Trophoblast cell (in vitro differentiated cells and primary cell): ENCODE data around the gene AP5Z1.
A peak's percentile ranks its signal among the peaks of the same experiment; 100 is the strongest.
"Not testable (repeated sequence)": the region's sequence is repeated elsewhere in the genome, so short reads cannot be mapped to it uniquely, and the experiment has no call there.

Source experiments
- DNase-seq, 2 donors: peaks; one replicate each; pipeline ENCODE4 v3.0.0-alpha.2; 2016
- H2AFZ ChIP-seq: 2 replicates; pipeline ENCODE4 v1.6.1; 2013; ENCODE audit warnings: low read length, moderate library complexity, mild to moderate bottlenecking; ENCODE audit not compliant: insufficient read depth, poor library complexity
- H2AK5ac ChIP-seq: 2 replicates; pipeline ENCODE4 v1.6.1; 2013; ENCODE audit warnings: mild to moderate bottlenecking, low read length
- H2BK120ac ChIP-seq: 2 replicates; pipeline ENCODE4 v1.6.1; 2013; ENCODE audit warnings: low read length, mild to moderate bottlenecking, moderate library complexity; ENCODE audit not compliant: insufficient read depth, poor library complexity
- H2BK12ac ChIP-seq: 2 replicates; pipeline ENCODE4 v1.6.1; 2013; ENCODE audit warnings: mild to moderate bottlenecking, low read length, moderate library complexity
- H2BK5ac ChIP-seq: 2 replicates; pipeline ENCODE4 v1.6.1; 2013; ENCODE audit warnings: low read length, low read depth, moderate library complexity, mild to moderate bottlenecking; ENCODE audit not compliant: poor library complexity
- H3K14ac ChIP-seq: 2 replicates; pipeline ENCODE4 v1.6.1; 2013; ENCODE audit warnings: mild to moderate bottlenecking, low read length
- H3K18ac ChIP-seq: 2 replicates; pipeline ENCODE4 v1.6.1; 2013; ENCODE audit warnings: mild to moderate bottlenecking, low read length
- H3K23ac ChIP-seq: 2 replicates; pipeline ENCODE4 v1.6.1; 2013; ENCODE audit warnings: low read length
- H3K27ac ChIP-seq: 2 replicates; pipeline ENCODE4 v1.5.1; 2013; ENCODE audit warnings: low read depth, mild to moderate bottlenecking, inconsistent platforms, low read length, moderate library complexity
- H3K27me3 ChIP-seq: 2 replicates; pipeline ENCODE4 v1.6.1; 2013; ENCODE audit warnings: inconsistent platforms, mild to moderate bottlenecking, low read length, moderate library complexity; ENCODE audit not compliant: insufficient read depth
- H3K36me3 ChIP-seq, 2 experiments: 1 replicate in 1 of 2; 2 replicates in 1 of 2; pipeline ENCODE4 v1.6.1; 2013; ENCODE audit warnings: low read length in 2 of 2, mild to moderate bottlenecking in 2 of 2, moderate library complexity in 1 of 2; ENCODE audit not compliant: insufficient read depth in 2 of 2, control insufficient read depth in 1 of 2
- H3K4ac ChIP-seq: 2 replicates; pipeline ENCODE4 v1.6.1; 2013; ENCODE audit warnings: low read depth, mild to moderate bottlenecking, low read length, moderate library complexity
- H3K4me1 ChIP-seq, 2 experiments: 1 replicate in 1 of 2; 2 replicates in 1 of 2; pipeline ENCODE4 v1.6.1; 2013; ENCODE audit warnings: low read length in 2 of 2, mild to moderate bottlenecking in 2 of 2, moderate library complexity in 1 of 2; ENCODE audit not compliant: insufficient read depth in 2 of 2, control insufficient read depth in 1 of 2
- H3K4me2 ChIP-seq: 2 replicates; pipeline ENCODE4 v1.6.1; 2013; ENCODE audit warnings: inconsistent platforms, mild to moderate bottlenecking, low read length, moderate library complexity
- H3K4me3 ChIP-seq: 2 replicates; pipeline ENCODE4 v1.5.1; 2013; ENCODE audit warnings: mild to moderate bottlenecking, low read depth, low read length, inconsistent platforms
- H3K79me1 ChIP-seq: one replicate; pipeline ENCODE4 v1.6.1; 2013; ENCODE audit warnings: low read length
- H3K79me2 ChIP-seq: 2 replicates; pipeline ENCODE4 v1.6.1; 2013; ENCODE audit warnings: low read length, mild to moderate bottlenecking; ENCODE audit not compliant: control insufficient read depth, insufficient read depth, poor library complexity
- H3K9ac ChIP-seq: 2 replicates; pipeline ENCODE4 v1.6.1; 2013; ENCODE audit warnings: mild to moderate bottlenecking, low read length
- H3K9me3 ChIP-seq: 2 replicates; pipeline ENCODE4 v1.6.1; 2013; ENCODE audit warnings: low read depth, mild to moderate bottlenecking, control low read depth, inconsistent platforms, low read length; ENCODE audit not compliant: insufficient read depth
- H4K12ac ChIP-seq: 2 replicates; pipeline ENCODE4 v1.6.1; 2013; ENCODE audit warnings: low read depth, mild to moderate bottlenecking, low read length, moderate library complexity
- H4K8ac ChIP-seq: 2 replicates; pipeline ENCODE4 v1.6.1; 2013; ENCODE audit warnings: low read depth, mild to moderate bottlenecking, low read length, moderate library complexity
- H4K91ac ChIP-seq: one replicate; pipeline ENCODE4 v1.6.1; 2013; ENCODE audit warnings: low read depth, mild to moderate bottlenecking, low read length, moderate library complexity
- WGBS: extraction: QIAGEN DNeasy Blood & Tissue Kit; methylation state at CpG from one replicate; pipeline ENCODE4 v1.1.7; 2013; ENCODE audit warnings: missing lambda C conversion rate; ENCODE audit not compliant: insufficient read length, insufficient coverage; ENCODE audit errors: extremely low coverage; 5-methylcytosine and 5-hydroxymethylcytosine counted together

Gene AP5Z1

DNA sequence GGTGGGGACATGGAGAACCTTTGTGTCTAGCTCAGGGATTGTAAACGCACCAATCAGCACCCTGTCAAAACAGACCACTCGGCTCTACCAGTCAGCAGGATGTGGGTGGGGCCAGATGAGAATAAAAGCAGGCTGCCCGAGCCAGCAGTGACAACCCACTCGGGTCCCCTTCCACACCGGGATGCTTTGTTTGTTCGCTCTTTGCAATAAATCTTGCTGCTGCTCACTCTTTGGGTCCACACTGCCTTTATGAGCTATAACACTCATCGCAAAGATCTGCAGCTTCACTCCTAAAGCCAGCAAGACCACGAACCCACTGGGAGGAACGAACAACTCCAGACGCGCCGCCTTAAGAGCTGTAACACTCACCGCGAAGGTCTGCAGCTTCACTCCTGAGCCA is 18.7 kb downstream of the AP5Z1 start:
- H2BK12ac ChIP-seq = not testable (repeated sequence)
- H3K4me1 ChIP-seq = peaks cover 8 to 17% of the 10 kb centered on the region in 2 experiments

DNA sequence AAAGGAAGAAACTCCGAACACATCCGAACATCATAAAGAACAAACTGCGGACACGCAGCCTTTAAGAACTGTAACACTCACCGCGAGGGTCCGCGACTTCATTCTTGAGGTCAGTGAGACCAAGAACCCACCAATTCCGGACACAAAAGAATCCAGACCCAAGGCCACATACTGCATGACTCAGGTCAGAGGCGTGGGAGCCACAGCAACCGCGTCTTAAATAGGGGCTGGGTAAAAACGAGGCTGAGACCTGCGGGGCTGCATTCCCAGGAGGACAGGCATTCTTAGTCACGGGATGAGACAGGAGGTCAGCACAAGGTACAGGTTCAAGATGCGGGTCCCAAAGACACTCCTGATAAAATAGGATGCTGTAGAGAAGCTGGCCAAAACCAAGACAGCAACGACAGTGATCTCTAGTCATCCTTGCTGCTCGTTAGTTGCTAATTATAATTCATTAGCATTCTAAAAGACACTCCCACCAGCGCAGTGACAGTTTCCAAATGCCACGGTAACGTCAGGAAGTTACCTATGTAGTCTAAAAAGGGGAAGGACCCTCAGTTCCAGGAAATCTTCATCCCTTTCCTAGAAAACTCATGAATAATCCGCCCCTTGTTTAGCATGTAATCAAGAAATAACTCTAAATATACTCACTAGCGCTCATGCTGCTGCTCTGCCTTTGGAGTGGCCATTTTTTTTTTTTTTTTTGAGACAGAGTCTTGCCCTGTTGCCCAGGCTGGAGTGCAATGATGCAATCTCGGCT is 19.3 kb downstream of the AP5Z1 start:
- H3K4me3 ChIP-seq = no peak overlapping the region
- no peak overlapping the region for H3K14ac ChIP-seq

More for the DNA sequence above, 18.7 kb downstream of the AP5Z1 start:
- WGBS = no CpG with 5 or more reads among the region's 14 CpGs
- H3K27me3 ChIP-seq, H3K23ac ChIP-seq, H3K9me3 ChIP-seq, H2BK5ac ChIP-seq, H4K91ac ChIP-seq, H3K4me2 ChIP-seq, H3K4ac ChIP-seq, H2AFZ ChIP-seq, H3K79me2 ChIP-seq, H3K9ac ChIP-seq, H3K79me1 ChIP-seq, H2AK5ac ChIP-seq, H3K14ac ChIP-seq, H4K12ac ChIP-seq, H3K18ac ChIP-seq, H3K4me3 ChIP-seq, H2BK120ac ChIP-seq: not testable (repeated sequence)
- DNase-seq = peak; percentile 22 to 61
- peak overlapping the region; percentile 20 for H4K8ac ChIP-seq
- peak overlapping the region; percentile 70 for H3K27ac ChIP-seq
- peaks cover 36 to 41% of the 10 kb centered on the region in 2 experiments for H3K36me3 ChIP-seq

DNA sequence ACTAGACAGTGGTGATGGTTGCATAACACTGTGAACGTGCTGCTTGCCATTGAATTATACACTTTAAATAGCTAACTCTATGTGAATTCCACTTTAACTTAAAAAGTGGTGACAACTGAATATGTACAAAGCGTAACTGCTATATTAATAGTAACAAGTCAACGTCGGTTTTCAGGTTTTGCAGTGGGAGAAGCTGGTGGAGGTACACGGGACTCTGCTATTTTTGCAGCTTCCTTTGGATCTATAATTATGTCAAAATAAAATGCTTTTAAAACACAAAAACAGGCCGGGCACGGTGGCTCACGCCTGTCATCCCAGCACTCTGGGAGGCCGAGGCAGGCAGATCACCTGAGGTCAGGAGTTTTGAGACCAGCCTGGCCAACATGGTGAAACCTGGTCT is 21.0 kb downstream of the AP5Z1 start:
- no peak overlapping the region for H2BK5ac ChIP-seq
- H3K4me1 ChIP-seq = peaks cover 8 to 17% of the 10 kb centered on the region in 2 experiments
- no peak overlapping the region for H2AK5ac ChIP-seq
- no peak overlapping the region for H3K4me2 ChIP-seq
- no peak overlapping the region for H4K8ac ChIP-seq
- no CpG with 5 or more reads among the region's 9 CpGs for WGBS
- H3K79me1 ChIP-seq = no peaks in the 10 kb centered on the region
- H3K4me3 ChIP-seq = no peak overlapping the region
- H4K91ac ChIP-seq = no peak overlapping the region
- H3K79me2 ChIP-seq = no peaks in the 10 kb centered on the region
- no peak overlapping the region for H4K12ac ChIP-seq
- no peak overlapping the region for H2BK12ac ChIP-seq
- H3K36me3 ChIP-seq = peaks cover 14 to 19% of the 10 kb centered on the region in 2 experiments
- H3K18ac ChIP-seq = no peak overlapping the region
- H3K14ac ChIP-seq = no peak overlapping the region
- no peak overlapping the region for H3K27ac ChIP-seq
- peaks cover 6% of the 10 kb centered on the region for H3K9me3 ChIP-seq
- no peak overlapping the region for H3K23ac ChIP-seq
- H2BK120ac ChIP-seq = no peak overlapping the region
- no peak for DNase-seq
- no peaks in the 10 kb centered on the region for H3K27me3 ChIP-seq
- no peak overlapping the region for H3K4ac ChIP-seq
- no peak overlapping the region for H3K9ac ChIP-seq
- no peak overlapping the region for H2AFZ ChIP-seq

More for the DNA sequence above, 19.3 kb downstream of the AP5Z1 start:
- peak; percentile 97 to 98 for DNase-seq
- H3K79me1 ChIP-seq = no peaks in the 10 kb centered on the region
- H2AK5ac ChIP-seq = no peak overlapping the region
- no peak overlapping the region for H4K8ac ChIP-seq
- no peak overlapping the region for H2BK12ac ChIP-seq
- H3K9ac ChIP-seq = no peak overlapping the region
- no peaks in the 10 kb centered on the region for H3K27me3 ChIP-seq
- H3K4me1 ChIP-seq = peaks cover 8 to 17% of the 10 kb centered on the region in 2 experiments
- no peaks in the 10 kb centered on the region for H3K79me2 ChIP-seq
- H3K4me2 ChIP-seq = peak overlapping the region; percentile 46
- H3K36me3 ChIP-seq = peaks cover 30 to 35% of the 10 kb centered on the region in 2 experiments
- H3K23ac ChIP-seq = no peak overlapping the region
- no peak overlapping the region for H3K4ac ChIP-seq
- peak overlapping the region; percentile 70 for H3K27ac ChIP-seq
- whole genome bisulfite sequencing = no CpG with 5 or more reads among the region's 24 CpGs
- H4K12ac ChIP-seq = no peak overlapping the region
- no peak overlapping the region for H3K18ac ChIP-seq
- H2AFZ ChIP-seq = no peak overlapping the region
- peaks cover 6% of the 10 kb centered on the region for H3K9me3 ChIP-seq
- H4K91ac ChIP-seq = no peak overlapping the region
- H2BK5ac ChIP-seq = no peak overlapping the region
- H2BK120ac ChIP-seq = no peak overlapping the region

- no peaks in the 10 kb centered on the region for H3K27me3 ChIP-seq
- H3K79me1 ChIP-seq = no peaks in the 10 kb centered on the region
- H3K23ac ChIP-seq = no peak overlapping the region
- no CpG with 5 or more reads among the region's 37 CpGs for WGBS
- H2BK120ac ChIP-seq = no peak overlapping the region
- H2BK12ac ChIP-seq = no peak overlapping the region
- H2AK5ac ChIP-seq = no peak overlapping the region
- no peak overlapping the region for H4K91ac ChIP-seq
- no peak overlapping the region for H3K4ac ChIP-seq
- H3K9ac ChIP-seq = no peak overlapping the region
- H3K4me1 ChIP-seq = peaks cover 6 to 10% of the 10 kb centered on the region in 2 experiments
- H2BK5ac ChIP-seq = no peak overlapping the region
- DNase-seq = peak; percentile 66 to 79
- H3K79me2 ChIP-seq = no peaks in the 10 kb centered on the region
- H3K4me3 ChIP-seq = peak overlapping the region; percentile 51
- peaks cover 5% of the 10 kb centered on the region for H3K9me3 ChIP-seq
- H3K36me3 ChIP-seq = peaks cover 0 to 5% of the 10 kb centered on the region in 2 experiments
- no peak overlapping the region for H3K27ac ChIP-seq
- H3K18ac ChIP-seq = no peak overlapping the region
- H4K12ac ChIP-seq = no peak overlapping the region
- no peak overlapping the region for H3K14ac ChIP-seq
- no peak overlapping the region for H4K8ac ChIP-seq
- H3K4me2 ChIP-seq = no peak overlapping the region
- H2AFZ ChIP-seq = no peak overlapping the region
Measured at GRCh38 chr7:4797858-4798705, 22.7 kb downstream of the AP5Z1 start.
